ENCODE results near the gene RNF217.
"Not testable (repeated sequence)": the region's sequence is repeated elsewhere in the genome, so short reads cannot be mapped to it uniquely, and the experiment has no call there.

Gene RNF217

DNA sequence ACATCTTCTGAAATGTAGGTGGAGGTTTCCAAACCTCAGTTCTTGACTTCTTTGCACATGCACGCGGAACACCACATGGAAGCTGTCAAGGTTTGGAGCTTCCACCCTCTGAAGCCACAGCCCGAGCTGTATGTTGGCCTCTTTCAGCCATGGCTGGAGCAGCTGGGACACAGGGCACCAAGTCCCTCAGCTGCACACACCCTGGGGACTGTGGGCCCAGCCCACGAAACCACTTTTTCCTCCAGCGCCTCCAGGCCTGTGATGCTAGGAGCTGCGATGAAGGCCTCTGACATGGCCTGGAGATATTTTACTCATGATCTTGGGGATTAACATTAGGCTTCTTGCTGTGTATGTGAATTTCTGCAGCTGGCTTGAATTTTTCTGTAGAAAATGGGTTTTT lies 68.7 kb downstream of the RNF217 start:
- ATAC-seq (replicated peaks) (peak; percentile 71 to 91), DNase-seq (peak; percentile 4)
- H3K27me3 Mint-ChIP-seq: no peaks in the 10 kb centered on the region
- H3K9me3 Mint-ChIP-seq: peaks cover 8 to 10% of the 10 kb centered on the region in 2 donors
- no peak overlapping the region for H3K4me3 Mint-ChIP-seq
- H3K27ac Mint-ChIP-seq: no peak overlapping the region
- peaks cover 6 to 12% of the 10 kb centered on the region in 2 donors for H3K4me1 Mint-ChIP-seq
- H3K36me3 Mint-ChIP-seq: no peaks in the 10 kb centered on the region

DNA sequence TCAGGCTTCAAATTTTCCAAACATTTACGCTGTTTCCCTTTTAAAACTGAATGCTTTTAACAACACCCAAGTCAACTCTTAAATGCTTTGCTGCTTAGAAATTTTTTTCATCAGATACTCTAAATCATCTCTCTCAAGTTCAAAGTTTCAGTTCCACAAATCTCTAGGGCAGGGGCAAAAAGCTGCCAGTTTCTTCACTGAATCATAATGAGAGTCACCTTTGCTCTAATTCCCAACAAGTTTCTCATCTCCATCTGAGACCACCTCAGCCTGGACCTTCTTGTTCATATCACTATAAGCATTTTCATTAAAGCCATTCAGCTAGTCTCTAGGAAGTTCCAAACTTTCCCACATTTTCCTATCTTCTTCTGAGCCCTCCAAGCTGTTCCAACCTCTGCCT lies 69.1 kb downstream of the RNF217 start:
- ATAC-seq (replicated peaks) (peak; percentile 64 to 65), DNase-seq (no peak)
- Mint-ChIP-seq H3K4me3 (no peak overlapping the region), H3K9me3 (peaks cover 8 to 10% of the 10 kb centered on the region in 2 donors), H3K27me3 (no peaks in the 10 kb centered on the region), H3K4me1 (peaks cover 6 to 12% of the 10 kb centered on the region in 2 donors), H3K36me3 (no peaks in the 10 kb centered on the region), H3K27ac (no peak overlapping the region)

DNA sequence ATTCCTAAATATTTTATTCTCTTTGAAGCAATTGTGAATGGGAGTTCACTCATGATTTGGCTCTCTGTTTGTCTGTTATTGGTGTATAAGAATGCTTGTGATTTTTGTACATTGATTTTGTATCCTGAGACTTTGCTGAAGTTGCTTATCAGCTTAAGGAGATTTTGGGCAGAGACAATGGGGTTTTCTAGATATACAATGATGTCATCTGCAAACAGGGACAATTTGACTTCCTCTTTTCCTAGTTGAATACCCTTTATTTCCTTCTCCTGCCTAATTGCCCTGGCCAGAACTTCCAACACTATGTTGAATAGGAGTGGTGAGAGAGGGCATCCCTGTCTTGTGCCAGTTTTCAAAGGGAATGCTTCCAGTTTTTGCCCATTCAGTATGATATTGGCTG lies 72.7 kb downstream of the RNF217 start:
- H3K27me3 Mint-ChIP-seq; ATAC-seq (replicated peaks); H3K36me3 Mint-ChIP-seq; H3K9me3 Mint-ChIP-seq; H3K4me3 Mint-ChIP-seq; DNase-seq; H3K27ac Mint-ChIP-seq: not testable (repeated sequence)
- H3K4me1 Mint-ChIP-seq: peaks cover 6 to 12% of the 10 kb centered on the region in 2 donors

DNA sequence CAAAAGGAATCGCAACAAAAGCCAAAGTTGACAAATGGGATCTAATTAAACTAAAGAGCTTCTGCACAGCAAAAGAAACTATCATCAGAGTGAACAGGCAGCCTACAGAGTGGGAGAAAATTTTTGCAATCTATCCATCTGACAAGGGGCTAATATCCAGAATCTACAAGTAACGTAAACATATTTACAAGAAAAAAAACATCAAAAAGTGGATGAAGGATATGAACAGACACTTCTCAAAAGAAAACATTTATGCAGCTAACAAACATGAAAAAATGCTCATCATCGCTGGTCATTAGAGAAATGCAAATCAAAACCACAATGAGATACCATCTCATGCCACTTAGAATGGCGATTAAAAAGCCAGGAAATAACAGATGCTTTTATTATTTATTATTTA lies 74.2 kb downstream of the RNF217 start:
- not testable (repeated sequence) for H3K36me3 Mint-ChIP-seq; H3K27me3 Mint-ChIP-seq; H3K4me1 Mint-ChIP-seq; DNase-seq; H3K27ac Mint-ChIP-seq; H3K9me3 Mint-ChIP-seq; H3K4me3 Mint-ChIP-seq; ATAC-seq (replicated peaks)

DNA sequence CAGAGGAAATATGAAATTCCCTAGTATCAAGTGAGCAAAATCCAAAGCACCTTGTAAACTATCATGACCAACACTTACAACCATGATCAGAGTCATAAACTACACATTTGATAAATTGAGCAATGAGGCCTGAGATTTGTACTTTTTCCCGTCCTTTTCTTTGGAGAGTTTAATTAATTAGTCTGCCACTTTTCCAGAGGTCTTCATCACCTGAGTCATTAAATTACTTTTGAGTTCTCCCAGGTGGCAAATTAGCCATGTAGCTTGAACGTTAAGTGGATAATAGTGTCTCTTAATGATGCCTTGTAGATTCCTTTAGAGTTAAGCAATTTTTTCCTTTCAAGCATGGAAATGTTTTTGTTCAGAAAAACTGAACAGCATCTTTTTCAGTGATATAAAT lies 75.6 kb downstream of the RNF217 start:
- ATAC-seq (replicated peaks): no peak
- H3K27me3 Mint-ChIP-seq: no peaks in the 10 kb centered on the region
- no peaks in the 10 kb centered on the region for H3K36me3 Mint-ChIP-seq
- peaks cover 0 to 1% of the 10 kb centered on the region in 2 donors for H3K9me3 Mint-ChIP-seq
- no peak overlapping the region for H3K27ac Mint-ChIP-seq
- H3K4me1 Mint-ChIP-seq: no peaks in the 10 kb centered on the region
- no peak overlapping the region for H3K4me3 Mint-ChIP-seq
- no peak for DNase-seq

DNA sequence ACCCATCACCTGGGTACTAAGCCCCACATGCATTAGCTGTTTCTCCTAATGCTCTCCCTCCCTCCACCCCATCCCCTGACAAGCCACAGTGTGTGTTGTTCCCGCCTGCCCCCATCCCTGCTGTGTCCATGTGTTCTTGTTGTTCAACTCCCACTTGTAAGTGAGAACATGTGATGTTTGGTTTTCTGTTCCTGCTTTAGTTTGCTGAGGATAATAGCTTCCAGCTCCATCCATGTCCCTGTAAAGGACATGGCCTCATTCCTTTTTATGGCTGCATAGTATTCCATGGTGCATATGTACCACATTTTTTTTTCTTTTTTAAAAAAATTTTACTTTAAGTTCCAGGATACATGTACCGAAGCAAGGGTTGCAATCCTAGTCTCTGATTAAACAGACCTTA lies 76.7 kb downstream of the RNF217 start:
- Mint-ChIP-seq H3K4me3 (no peak overlapping the region), H3K27ac (no peak overlapping the region), H3K9me3 (peaks cover 0 to 1% of the 10 kb centered on the region in 2 donors), H3K27me3 (no peaks in the 10 kb centered on the region), H3K36me3 (no peaks in the 10 kb centered on the region), H3K4me1 (no peaks in the 10 kb centered on the region)
- DNase-seq: no peak
- no peak for ATAC-seq (replicated peaks)

DNA sequence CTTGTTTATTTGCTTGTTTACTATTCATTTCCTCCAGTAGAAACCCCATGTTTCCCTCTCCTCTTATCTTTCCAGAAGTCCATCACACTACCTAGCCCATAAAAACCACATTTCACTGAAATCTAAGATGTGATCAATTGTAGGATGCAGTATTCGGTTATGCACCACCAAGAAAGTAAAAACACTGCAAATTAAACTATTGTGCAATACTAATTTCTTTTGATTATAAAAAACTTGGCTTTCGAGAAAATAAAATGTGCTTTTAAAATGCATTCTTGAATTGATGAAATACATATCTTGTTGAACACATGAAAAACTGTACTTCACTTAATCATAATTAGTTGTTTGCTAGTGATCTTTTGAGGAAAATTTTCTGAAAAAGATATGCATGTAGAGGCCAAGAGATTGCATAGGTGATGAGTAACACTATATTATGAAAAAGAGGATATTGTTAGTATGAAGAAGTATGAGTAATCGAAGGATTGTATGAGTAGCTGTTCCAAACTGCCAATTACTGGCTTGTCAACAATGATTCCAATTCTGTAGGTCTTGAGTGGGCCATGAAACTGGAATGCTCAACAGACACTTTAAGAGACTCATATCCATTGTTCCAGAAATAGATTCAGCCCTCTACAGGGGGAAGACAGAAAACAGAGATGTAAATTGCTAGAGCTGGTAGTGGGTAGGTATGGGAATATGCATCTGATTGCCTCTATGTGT lies 79.7 kb downstream of the RNF217 start:
- ATAC-seq (replicated peaks): no peak
- no peak overlapping the region for H3K4me3 Mint-ChIP-seq
- H3K9me3 Mint-ChIP-seq: peaks cover 0 to 1% of the 10 kb centered on the region in 2 donors

DNA sequence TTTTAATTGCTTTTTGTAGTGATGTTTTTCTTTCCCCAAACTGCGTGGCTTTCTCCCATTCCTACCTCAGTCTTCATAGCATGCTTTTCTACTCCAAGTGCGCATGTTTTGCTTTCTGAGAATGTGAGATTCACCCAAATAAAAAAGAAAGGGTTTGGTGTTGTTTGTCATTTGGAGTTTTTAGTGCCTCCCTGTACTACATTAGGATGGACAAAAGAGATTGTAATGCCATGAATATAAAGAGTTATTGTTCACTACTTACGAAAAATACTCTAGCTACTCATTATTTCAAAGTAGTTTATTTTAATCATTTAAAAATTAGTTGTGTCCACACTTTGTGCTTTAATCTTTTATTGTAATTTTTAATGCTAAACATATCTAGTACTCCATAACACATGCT lies 81.8 kb downstream of the RNF217 start:
- Mint-ChIP-seq H3K9me3 (peaks cover 0 to 1% of the 10 kb centered on the region in 2 donors), H3K27me3 (no peaks in the 10 kb centered on the region), H3K4me3 (no peak overlapping the region), H3K27ac (no peak overlapping the region), H3K36me3 (no peaks in the 10 kb centered on the region), H3K4me1 (no peaks in the 10 kb centered on the region)
- no peak for DNase-seq
- no peak for ATAC-seq (replicated peaks)

More for the DNA sequence above, 79.7 kb downstream of the RNF217 start:
- H3K4me1 Mint-ChIP-seq: no peaks in the 10 kb centered on the region
- no peak overlapping the region for H3K27ac Mint-ChIP-seq
- DNase-seq: no peak
- no peaks in the 10 kb centered on the region for H3K27me3 Mint-ChIP-seq
- no peaks in the 10 kb centered on the region for H3K36me3 Mint-ChIP-seq

DNA sequence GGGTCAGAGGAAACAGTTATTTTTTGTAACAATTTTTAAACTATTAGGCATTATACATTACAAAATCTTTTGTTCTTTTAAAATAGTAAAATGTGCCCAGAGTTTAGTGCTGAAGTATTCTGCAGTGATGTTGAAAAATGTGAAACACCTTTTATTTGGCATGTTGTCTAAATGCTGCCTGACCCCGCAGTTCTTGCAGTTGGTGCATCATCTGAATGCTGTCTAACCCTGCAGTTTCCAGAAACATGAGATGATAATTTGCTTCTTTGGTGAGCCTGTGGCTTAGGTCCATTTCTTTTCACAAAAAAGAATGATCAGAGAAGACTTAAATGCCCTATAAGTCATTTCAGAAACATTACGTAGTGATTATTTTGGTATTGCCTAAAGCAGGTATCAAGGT lies 82.4 kb downstream of the RNF217 start:
- no peaks in the 10 kb centered on the region for H3K36me3 Mint-ChIP-seq
- no peaks in the 10 kb centered on the region for H3K4me1 Mint-ChIP-seq
- H3K27me3 Mint-ChIP-seq: no peaks in the 10 kb centered on the region
- H3K4me3 Mint-ChIP-seq: no peak overlapping the region
- no peak overlapping the region for H3K27ac Mint-ChIP-seq
- H3K9me3 Mint-ChIP-seq: no peaks in the 10 kb centered on the region
- no peak for ATAC-seq (replicated peaks)
- no peak for DNase-seq

DNA sequence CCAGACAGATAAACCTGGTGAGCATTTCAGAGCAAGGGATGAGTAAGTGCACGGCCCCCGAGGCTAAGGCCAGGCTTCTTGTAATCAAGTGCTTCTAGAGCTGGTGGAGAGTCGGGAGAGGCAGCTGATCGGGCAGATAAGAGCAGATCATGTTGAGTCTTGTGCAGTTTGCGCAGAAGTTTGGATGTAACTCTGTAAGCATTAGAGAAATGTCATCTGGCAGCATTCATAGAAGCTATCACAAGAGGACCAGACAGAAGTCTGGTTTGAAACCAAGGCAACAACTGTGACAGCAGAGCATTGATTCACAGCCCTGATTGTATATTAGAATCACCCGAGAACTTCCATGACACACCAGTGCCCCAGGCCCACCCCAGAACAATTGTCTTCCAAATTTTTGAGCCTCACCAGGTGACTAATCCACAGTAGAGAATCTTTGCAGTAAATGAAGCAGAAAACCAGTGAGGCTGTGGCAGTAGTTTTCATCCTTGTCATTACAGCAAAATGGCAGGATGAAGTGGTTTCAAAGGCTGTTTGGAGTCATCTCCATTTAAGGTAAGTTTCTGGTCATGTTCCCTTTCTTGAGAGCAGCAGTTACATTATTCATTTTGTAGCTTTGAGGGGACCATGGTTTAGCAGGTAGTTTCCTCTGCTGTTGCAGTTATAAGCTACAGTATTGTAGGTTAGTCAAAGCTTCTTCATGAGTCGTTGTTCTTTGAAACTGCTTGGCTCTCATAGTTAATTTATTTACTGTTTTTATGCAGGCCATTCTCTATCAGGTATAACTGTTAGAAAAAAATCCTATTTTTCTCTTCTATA lies 84.1 kb downstream of the RNF217 start:
- Mint-ChIP-seq H3K9me3 (no peaks in the 10 kb centered on the region), H3K27me3 (no peaks in the 10 kb centered on the region), H3K4me1 (no peaks in the 10 kb centered on the region), H3K4me3 (no peak overlapping the region), H3K27ac (no peak overlapping the region), H3K36me3 (no peaks in the 10 kb centered on the region)
- DNase-seq (no peak), ATAC-seq (replicated peaks) (no peak)

DNA sequence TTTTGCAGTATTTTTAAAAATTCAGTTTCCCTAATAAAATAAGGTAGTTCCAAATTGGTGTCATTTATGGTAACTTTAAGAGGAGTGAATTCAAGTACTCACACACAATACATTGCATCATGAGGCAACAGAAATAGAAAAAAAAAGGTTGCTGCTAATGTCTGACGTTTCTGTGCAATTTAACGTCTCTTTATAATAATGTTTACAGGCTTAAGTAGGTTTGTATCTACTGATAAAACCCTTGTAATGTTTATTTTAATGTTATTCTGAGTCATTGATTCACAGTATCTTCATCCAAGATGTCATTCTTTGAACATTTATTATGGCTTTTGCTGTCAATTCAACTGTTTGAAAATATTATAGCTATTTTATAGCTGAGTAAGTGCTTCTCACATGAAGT lies 86.0 kb downstream of the RNF217 start:
- H3K27me3 Mint-ChIP-seq: no peaks in the 10 kb centered on the region
- H3K27ac Mint-ChIP-seq: no peak overlapping the region
- no peak overlapping the region for H3K4me3 Mint-ChIP-seq
- ATAC-seq (replicated peaks) (no peak), DNase-seq (no peak)
- no peaks in the 10 kb centered on the region for H3K36me3 Mint-ChIP-seq
- no peaks in the 10 kb centered on the region for H3K4me1 Mint-ChIP-seq
- H3K9me3 Mint-ChIP-seq: no peaks in the 10 kb centered on the region

DNA sequence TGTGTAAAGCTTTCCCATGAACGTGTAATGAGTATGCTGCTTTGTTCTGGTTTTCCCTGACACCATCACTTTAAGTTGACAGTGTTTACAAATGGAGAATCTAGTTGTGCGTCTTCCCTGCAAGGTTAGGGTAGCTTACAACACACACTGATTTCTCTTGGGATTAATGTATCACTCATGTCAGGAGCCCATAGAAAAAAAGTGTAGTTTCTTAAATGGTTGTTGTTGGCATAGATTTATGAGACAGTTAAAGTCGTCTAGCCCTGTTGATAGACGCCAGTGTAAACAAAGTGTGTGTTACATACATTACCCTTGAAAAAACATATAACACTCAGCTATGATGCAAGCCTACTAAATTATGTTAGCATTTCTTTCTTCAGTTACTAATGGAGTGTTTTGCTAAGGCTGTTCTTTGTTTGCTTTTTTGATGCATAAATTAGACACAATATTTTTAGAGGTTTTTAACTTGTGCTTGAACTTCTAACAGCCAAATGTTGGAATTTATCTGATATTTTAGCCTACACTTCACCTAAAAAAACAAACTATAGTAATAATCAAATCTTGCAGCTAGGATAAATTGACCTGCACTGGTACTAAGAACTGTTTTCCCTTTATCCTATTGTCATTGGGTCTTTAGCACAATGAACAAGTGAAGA lies 88.6 kb downstream of the RNF217 start:
- H3K36me3 Mint-ChIP-seq: no peaks in the 10 kb centered on the region
- no peak overlapping the region for H3K27ac Mint-ChIP-seq
- H3K4me1 Mint-ChIP-seq: no peaks in the 10 kb centered on the region
- no peaks in the 10 kb centered on the region for H3K27me3 Mint-ChIP-seq
- no peaks in the 10 kb centered on the region for H3K9me3 Mint-ChIP-seq
- DNase-seq: no peak
- ATAC-seq (replicated peaks): no peak
- H3K4me3 Mint-ChIP-seq: no peak overlapping the region

DNA sequence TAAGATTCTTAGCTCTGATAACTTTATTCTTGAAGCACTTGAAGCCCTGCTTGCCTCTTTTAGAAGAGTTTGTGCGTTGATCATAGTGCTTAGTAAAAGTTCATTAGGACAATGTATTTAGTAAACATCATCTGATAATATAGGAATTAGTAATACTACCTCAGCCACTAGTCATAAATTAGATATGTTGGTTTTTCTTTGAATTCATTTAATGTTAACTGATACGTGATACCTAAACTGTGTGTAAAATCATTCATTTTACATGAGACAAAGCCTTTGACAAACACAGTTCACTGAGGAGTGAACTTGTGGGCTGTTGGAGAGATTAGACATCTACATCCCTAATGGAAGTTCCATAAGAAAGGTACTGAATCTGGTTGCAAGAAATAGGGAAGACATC lies 91.6 kb downstream of the RNF217 start:
- no peaks in the 10 kb centered on the region for H3K36me3 Mint-ChIP-seq
- H3K4me1 Mint-ChIP-seq: no peaks in the 10 kb centered on the region
- ATAC-seq (replicated peaks) (no peak), DNase-seq (no peak)
- H3K27ac Mint-ChIP-seq: no peak overlapping the region
- no peak overlapping the region for H3K4me3 Mint-ChIP-seq
- no peaks in the 10 kb centered on the region for H3K9me3 Mint-ChIP-seq
- no peaks in the 10 kb centered on the region for H3K27me3 Mint-ChIP-seq

DNA sequence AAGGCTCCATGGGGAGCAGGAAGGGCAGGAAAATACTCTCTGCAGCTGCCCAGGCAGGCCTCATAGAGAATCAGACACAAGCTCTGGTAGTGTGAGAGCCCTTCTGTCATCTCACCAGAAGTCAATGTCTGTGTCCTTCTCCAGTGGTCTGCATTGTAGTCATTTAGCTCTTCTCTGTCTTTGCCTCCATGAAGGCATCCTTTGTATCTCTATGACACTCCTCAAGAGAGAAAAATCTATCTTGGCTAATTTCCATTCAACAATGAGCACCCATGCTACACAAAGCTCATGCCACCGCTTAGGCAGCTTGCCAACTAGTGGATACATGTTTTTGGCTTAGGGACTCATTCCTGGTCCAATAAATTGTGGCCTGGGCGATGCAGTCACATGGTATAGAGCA lies 92.1 kb downstream of the RNF217 start:
- no peak overlapping the region for H3K4me3 Mint-ChIP-seq
- H3K4me1 Mint-ChIP-seq: no peaks in the 10 kb centered on the region
- no peaks in the 10 kb centered on the region for H3K9me3 Mint-ChIP-seq
- no peaks in the 10 kb centered on the region for H3K36me3 Mint-ChIP-seq
- H3K27me3 Mint-ChIP-seq: no peaks in the 10 kb centered on the region
- DNase-seq (no peak), ATAC-seq (replicated peaks) (no peak)
- H3K27ac Mint-ChIP-seq: no peak overlapping the region
